Transverse colon (tissue), 3 donors: ENCODE data around the gene JUND.

Experiments
- CTCF ChIP-seq, 5 experiments: fragments of 200-600 bp in 3 of 5; fragments of 450-650 bp in 2 of 5; sonication (generic) in 3 of 5; IDR thresholded peaks; 1 replicate in 2 of 5; 2 replicates in 3 of 5; pipeline ENCODE4 v1.5.1; 2016 to 2017; ENCODE audit warnings: antibody characterized with exemption in 5 of 5, inconsistent platforms in 3 of 5, mild to moderate bottlenecking in 2 of 5, moderate library complexity in 1 of 5
- EP300 ChIP-seq: sonication (generic); formaldehyde crosslinking; IDR thresholded peaks from one replicate; pipeline ENCODE4 v1.6.1; 2017; ENCODE audit warnings: antibody characterized with exemption, low read depth
- POLR2A ChIP-seq: fragments of 450-650 bp; IDR thresholded peaks from one replicate; pipeline ENCODE4 v1.6.1; 2016; ENCODE audit warnings: antibody characterized with exemption, mild to moderate bottlenecking, moderate library complexity

GRCh38 chr19:18278521-18279265 is 2.7 kb downstream of the JUND start:
- TF ChIP-seq CTCF (IDR thresholded peaks at IDR 0.05) (peak in 2 of 5 experiments; percentile 16 to 29), POLR2A (peak; percentile 5), EP300 (no peak)
